ENCODE measurements around the gene ARID2. TPM values are rescaled to one million over a fixed set of nuclear protein-coding genes. Genes with fewer than 3 reads are reported as not detected.

Gene ARID2
- total RNA-seq, 1 donor from 2014 or later = 49.7 TPM

DNA sequence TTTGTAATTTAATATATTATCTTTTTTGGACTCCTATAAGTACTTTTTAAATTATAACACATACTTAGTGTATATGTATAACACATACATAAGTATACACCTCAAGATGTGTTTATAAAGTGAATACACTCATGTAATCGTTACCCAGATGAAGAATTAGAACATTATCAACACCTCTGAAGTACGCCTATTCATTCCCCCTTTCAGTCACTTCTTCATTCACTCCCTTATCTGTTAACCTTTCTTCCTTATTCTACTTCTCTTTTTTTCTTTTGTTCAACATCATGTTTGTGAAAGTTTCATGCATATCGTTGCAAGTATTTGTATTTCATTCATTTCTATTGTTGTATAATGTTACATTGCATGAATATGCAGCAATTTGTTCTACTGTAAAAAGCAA lies 98.5 kb downstream of the ARID2 start:
- Mint-ChIP-seq H3K36me3 (peaks cover 51% of the 10 kb centered on the region), H3K4me3 (no peak overlapping the region)
- DNase-seq (ENCODE audit: extremely low spot score, unreplicated experiment) = no peak

DNA sequence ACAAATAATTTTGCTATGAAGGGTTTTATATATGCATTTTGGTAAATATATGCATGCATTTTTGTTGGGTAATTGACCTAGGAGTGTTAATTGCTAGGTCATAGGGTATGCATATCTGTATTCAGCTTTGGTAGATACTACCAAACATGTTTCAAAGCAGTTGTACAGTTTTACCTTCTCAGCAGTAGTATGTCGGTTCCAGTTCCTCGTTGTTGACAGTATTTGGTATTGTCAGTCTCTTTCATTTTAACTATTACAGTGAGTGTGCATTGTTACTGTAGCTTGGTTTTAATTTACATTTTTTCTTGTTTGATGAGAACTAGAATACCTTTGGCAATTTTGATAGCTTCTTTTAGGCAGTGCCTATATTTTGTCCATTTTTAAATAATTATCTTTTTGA lies 98.9 kb downstream of the ARID2 start:
- no peak for DNase-seq (ENCODE audit: extremely low spot score, unreplicated experiment)
- no peak overlapping the region for H3K4me3 Mint-ChIP-seq
- H3K4me1 Mint-ChIP-seq (ENCODE audit: unreplicated experiment) = no peaks in the 10 kb centered on the region
- H3K36me3 Mint-ChIP-seq = peaks cover 49% of the 10 kb centered on the region
- no peak overlapping the region for H3K27ac Mint-ChIP-seq
- peaks cover 3% of the 10 kb centered on the region for H3K9me3 Mint-ChIP-seq
- TF ChIP-seq, protein P1, sequence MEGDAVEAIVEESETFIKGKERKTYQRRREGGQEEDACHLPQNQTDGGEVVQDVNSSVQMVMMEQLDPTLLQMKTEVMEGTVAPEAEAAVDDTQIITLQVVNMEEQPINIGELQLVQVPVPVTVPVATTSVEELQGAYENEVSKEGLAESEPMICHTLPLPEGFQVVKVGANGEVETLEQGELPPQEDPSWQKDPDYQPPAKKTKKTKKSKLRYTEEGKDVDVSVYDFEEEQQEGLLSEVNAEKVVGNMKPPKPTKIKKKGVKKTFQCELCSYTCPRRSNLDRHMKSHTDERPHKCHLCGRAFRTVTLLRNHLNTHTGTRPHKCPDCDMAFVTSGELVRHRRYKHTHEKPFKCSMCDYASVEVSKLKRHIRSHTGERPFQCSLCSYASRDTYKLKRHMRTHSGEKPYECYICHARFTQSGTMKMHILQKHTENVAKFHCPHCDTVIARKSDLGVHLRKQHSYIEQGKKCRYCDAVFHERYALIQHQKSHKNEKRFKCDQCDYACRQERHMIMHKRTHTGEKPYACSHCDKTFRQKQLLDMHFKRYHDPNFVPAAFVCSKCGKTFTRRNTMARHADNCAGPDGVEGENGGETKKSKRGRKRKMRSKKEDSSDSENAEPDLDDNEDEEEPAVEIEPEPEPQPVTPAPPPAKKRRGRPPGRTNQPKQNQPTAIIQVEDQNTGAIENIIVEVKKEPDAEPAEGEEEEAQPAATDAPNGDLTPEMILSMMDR (conservative IDR thresholded peaks at IDR 0.05) = no peak
- H3K27me3 Mint-ChIP-seq = no peaks in the 10 kb centered on the region

More for the DNA sequence above, 98.5 kb downstream of the ARID2 start:
- Mint-ChIP-seq H3K9me3 (no peaks in the 10 kb centered on the region), H3K27me3 (no peaks in the 10 kb centered on the region), H3K4me1 (ENCODE audit: unreplicated experiment) (no peaks in the 10 kb centered on the region), H3K27ac (no peak overlapping the region)
- TF ChIP-seq, protein P1 (conservative IDR thresholded peaks at IDR 0.05) = no peak

DNA sequence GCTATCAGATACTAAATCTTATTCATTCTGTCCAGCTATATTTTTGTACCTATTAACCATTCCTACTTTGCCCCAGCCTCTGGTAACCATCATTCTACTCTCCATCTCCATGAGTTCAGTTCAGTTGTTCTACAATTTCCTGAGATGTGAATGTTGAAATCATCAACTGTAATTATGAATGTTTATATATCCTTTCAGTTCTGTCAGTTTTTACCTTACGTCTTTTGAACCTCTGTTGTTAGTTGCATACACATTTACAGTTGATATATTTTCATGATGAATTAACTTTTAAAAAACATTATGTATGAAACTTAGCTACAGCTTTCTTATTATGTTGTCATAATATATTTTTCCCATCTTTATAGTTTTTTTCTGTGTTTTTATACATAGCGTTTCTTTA lies 102.1 kb downstream of the ARID2 start:
- Mint-ChIP-seq H3K9me3 (peaks cover 9% of the 10 kb centered on the region), H3K36me3 (peaks cover 44% of the 10 kb centered on the region), H3K4me3 (no peak overlapping the region), H3K27ac (no peak overlapping the region), H3K27me3 (no peaks in the 10 kb centered on the region), H3K4me1 (ENCODE audit: unreplicated experiment) (no peaks in the 10 kb centered on the region)
- TF ChIP-seq, protein P1 (conservative IDR thresholded peaks at IDR 0.05) = no peak
- no peak for DNase-seq (ENCODE audit: extremely low spot score, unreplicated experiment)

DNA sequence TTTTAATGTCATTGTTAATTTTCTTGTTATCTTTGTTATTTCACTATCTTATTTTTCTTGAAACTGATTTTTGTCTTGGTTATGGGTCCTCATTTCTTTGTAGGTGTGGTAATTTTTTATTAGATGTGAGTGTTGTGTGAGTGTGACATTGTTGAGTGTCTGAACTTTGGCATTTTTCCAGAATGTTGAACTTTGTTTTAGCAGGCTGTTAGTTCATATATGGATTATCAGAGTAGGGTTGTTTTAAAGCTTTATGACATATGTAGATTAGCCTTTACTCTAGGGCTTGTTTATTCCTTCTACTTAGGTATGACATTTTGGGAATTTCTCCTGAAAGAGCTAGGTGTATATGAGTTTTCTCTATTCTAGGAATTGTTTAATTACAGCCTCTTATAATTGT lies 103.9 kb downstream of the ARID2 start:
- TF ChIP-seq, protein P1 (conservative IDR thresholded peaks at IDR 0.05) = no peak
- Mint-ChIP-seq H3K36me3 (peaks cover 43% of the 10 kb centered on the region), H3K4me1 (ENCODE audit: unreplicated experiment) (no peaks in the 10 kb centered on the region), H3K9me3 (peaks cover 9% of the 10 kb centered on the region), H3K27ac (no peak overlapping the region), H3K4me3 (no peak overlapping the region), H3K27me3 (no peaks in the 10 kb centered on the region)
- no peak for DNase-seq (ENCODE audit: extremely low spot score, unreplicated experiment)

DNA sequence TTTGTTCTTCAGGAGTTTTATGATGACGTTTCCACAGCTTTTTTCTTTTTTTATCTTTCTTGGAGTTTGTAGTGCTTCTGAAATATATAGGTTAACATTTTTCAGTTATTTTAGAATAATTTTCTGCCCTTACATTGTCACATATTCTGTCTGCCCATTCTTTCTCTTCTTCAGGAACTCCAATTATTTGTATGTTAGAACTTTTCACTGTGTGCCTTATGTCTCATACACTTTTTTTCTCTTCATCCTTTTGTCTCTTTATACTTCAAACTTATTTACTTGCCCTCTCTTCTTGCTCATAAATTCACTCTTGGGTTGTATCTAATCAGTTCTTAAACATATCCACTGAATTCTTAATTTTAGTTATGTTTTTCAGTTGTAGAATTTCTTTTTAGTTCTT lies 105.3 kb downstream of the ARID2 start:
- peaks cover 47% of the 10 kb centered on the region for H3K36me3 Mint-ChIP-seq
- H3K4me3 Mint-ChIP-seq = no peak overlapping the region
- DNase-seq (ENCODE audit: extremely low spot score, unreplicated experiment) = no peak
- H3K27me3 Mint-ChIP-seq = no peaks in the 10 kb centered on the region
- no peak overlapping the region for H3K27ac Mint-ChIP-seq
- TF ChIP-seq, protein P1 (conservative IDR thresholded peaks at IDR 0.05) = no peak
- H3K4me1 Mint-ChIP-seq (ENCODE audit: unreplicated experiment) = no peaks in the 10 kb centered on the region
- peaks cover 9% of the 10 kb centered on the region for H3K9me3 Mint-ChIP-seq

DNA sequence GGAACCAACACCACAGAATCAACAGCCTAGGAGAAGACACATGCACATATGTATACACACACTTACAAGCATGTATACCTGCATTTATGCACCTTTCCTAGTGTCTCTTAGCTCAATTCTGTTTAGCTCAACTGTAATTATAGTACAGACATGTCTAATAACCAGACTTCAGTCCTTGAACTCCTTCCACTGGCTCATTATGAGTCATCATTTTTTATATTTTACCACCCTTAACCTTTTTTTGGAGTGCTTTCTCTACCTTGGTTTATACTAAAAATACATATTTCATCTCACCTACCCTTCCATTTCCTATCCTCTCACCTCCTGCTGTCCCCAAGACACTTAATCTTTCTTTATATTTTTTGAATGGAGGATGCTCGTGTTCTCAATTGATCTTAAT lies 110.4 kb downstream of the ARID2 start:
- no peaks in the 10 kb centered on the region for H3K27me3 Mint-ChIP-seq
- DNase-seq (ENCODE audit: extremely low spot score, unreplicated experiment) = no peak
- H3K4me1 Mint-ChIP-seq (ENCODE audit: unreplicated experiment) = no peaks in the 10 kb centered on the region
- H3K4me3 Mint-ChIP-seq = no peak overlapping the region
- TF ChIP-seq, protein P1 (conservative IDR thresholded peaks at IDR 0.05) = no peak
- no peak overlapping the region for H3K27ac Mint-ChIP-seq
- peaks cover 30% of the 10 kb centered on the region for H3K36me3 Mint-ChIP-seq
- no peaks in the 10 kb centered on the region for H3K9me3 Mint-ChIP-seq
